Thyroid gland (tissue), 4 donors: ENCODE results near the gene RALGAPA1. TPM values are rescaled to one million over a fixed set of nuclear protein-coding genes. Genes with fewer than 3 reads are reported as not detected.
"Not testable (repeated sequence)": the region's sequence is repeated elsewhere in the genome, so short reads cannot be mapped to it uniquely, and the experiment has no call there.

Experiments
- DNase-seq, 2 donors: peaks; one replicate each; pipeline ENCODE4 v3.0.0-alpha.2; 2019
- H3K27ac ChIP-seq, 3 donors: fragments of 200-600 bp; sonication (generic); 1 replicate in 2 of 3; 2 replicates in 1 of 3; pipeline ENCODE4 v1.5.1; 2016 to 2019; ENCODE audit warnings: mild to moderate bottlenecking in 1 of 3, moderate library complexity in 1 of 3
- H3K27me3 ChIP-seq: fragments of 200-600 bp; sonication (generic); one replicate; pipeline ENCODE4 v1.5.1; 2019
- H3K36me3 ChIP-seq, 2 donors: fragments of 200-600 bp; sonication (generic); one replicate each; pipeline ENCODE4 v1.5.1; 2016 to 2019
- H3K4me1 ChIP-seq, 2 donors: fragments of 200-600 bp; sonication (generic); one replicate each; pipeline ENCODE4 v1.5.1; 2017 to 2019
- H3K4me3 ChIP-seq, 3 donors: fragments of 200-600 bp; sonication (generic); replicated peaks in 1 of 3; 1 replicate in 2 of 3; 2 replicates in 1 of 3; pipeline ENCODE4 v1.5.1; 2016; ENCODE audit warnings: mild to moderate bottlenecking in 1 of 3
- H3K9me3 ChIP-seq: fragments of 200-600 bp; sonication (generic); one replicate; pipeline ENCODE4 v1.5.1; 2017
- POLR2A ChIP-seq, 2 donors: fragments of 450-650 bp; IDR thresholded peaks; one replicate each; pipeline ENCODE4 v1.6.1; 2017; ENCODE audit warnings: antibody characterized with exemption in 2 of 2, mild to moderate bottlenecking in 2 of 2, moderate library complexity in 1 of 2
- WGBS, 2 donors: methylation state at CpG; one replicate each; pipeline ENCODE4 v1.1.5; 2017; 5-methylcytosine and 5-hydroxymethylcytosine counted together
- intact Hi-C: fragments of 100-400 bp; cut with DNase I; formaldehyde crosslinking; loops from one replicate; pipeline ENCODE4 v1.15.1; 2023
- total RNA-seq, 4 donors: library from RNA; depleted of rRNA; stranded (reverse); fragments of >200 nt; gene quantifications; one replicate each; pipeline ENCODE4 v1.2.3, GENCODE V29; 2016
- TF ChIP-seq, protein P1 (sequence below), 6 experiments: fragments of 200-600 bp in 3 of 6; fragments of 450-650 bp in 3 of 6; sonication (generic) in 3 of 6; IDR thresholded peaks; one replicate each; pipeline ENCODE4 v1.5.1; 2016 to 2019; ENCODE audit warnings: antibody characterized with exemption in 6 of 6, mild to moderate bottlenecking in 2 of 6, inconsistent platforms in 1 of 6, moderate library complexity in 1 of 6

The RALGAPA1 gene
- total RNA-seq, 4 donors from 2014 or later: 95.6 to 137 (median 111) TPM

DNA sequence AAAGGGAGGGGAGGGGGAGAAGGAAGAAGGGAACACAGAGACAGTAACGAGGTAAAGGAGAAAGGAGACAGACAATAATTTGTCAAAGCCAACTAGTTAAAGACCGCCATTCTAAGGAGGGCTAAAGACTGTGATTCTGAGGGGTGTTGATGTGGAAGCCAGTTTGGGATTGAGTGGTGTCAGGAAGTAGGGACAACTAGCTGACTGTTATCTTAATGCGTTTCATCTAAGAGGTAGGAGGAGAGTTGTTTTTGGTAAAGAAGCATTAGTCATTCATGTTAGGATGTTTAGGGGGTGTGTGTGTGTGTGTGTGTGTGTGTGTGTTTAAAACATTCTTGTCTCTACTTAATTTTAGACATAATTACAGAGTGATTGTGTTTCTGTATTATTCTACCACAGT, 180.1 kb downstream of the RALGAPA1 start:
- DNase-seq: no peak
- TF ChIP-seq, protein P1, sequence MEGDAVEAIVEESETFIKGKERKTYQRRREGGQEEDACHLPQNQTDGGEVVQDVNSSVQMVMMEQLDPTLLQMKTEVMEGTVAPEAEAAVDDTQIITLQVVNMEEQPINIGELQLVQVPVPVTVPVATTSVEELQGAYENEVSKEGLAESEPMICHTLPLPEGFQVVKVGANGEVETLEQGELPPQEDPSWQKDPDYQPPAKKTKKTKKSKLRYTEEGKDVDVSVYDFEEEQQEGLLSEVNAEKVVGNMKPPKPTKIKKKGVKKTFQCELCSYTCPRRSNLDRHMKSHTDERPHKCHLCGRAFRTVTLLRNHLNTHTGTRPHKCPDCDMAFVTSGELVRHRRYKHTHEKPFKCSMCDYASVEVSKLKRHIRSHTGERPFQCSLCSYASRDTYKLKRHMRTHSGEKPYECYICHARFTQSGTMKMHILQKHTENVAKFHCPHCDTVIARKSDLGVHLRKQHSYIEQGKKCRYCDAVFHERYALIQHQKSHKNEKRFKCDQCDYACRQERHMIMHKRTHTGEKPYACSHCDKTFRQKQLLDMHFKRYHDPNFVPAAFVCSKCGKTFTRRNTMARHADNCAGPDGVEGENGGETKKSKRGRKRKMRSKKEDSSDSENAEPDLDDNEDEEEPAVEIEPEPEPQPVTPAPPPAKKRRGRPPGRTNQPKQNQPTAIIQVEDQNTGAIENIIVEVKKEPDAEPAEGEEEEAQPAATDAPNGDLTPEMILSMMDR (IDR thresholded peaks at IDR 0.05): no peak
- no peak for TF ChIP-seq POLR2A (IDR thresholded peaks at IDR 0.05)
- Histone ChIP-seq H3K36me3 (peaks cover 0 to 5% of the 10 kb centered on the region in 2 donors), H3K9me3 (no peaks in the 10 kb centered on the region), H3K27me3 (no peaks in the 10 kb centered on the region), H3K4me1 (no peaks in the 10 kb centered on the region), H3K27ac (no peak overlapping the region), H3K4me3 (no peak overlapping the region)
- intact Hi-C loops: no loop called here
- WGBS, 2 donors: 88 to 89% methylated on average over 3 of the region's 3 CpGs

DNA sequence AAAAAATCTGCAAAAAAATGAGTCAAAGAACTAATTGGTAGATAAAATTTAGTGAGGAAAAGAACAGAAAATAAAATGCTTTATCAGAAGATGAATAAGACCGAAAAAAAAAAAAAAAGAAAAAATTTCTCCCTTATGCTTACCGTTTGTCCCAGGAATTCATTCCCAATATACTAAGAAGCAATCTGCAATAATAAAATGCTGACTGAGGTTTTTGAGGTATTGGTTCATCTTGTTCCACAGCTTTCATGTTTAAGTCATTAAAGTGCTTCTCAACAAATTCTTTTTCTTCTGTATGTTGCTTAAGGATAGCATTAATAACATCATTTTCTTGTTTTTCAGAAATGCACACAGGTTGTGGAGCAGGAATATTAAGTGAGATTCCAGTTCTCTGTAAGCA, 182.1 kb downstream of the RALGAPA1 start:
- H3K4me3 ChIP-seq, H3K36me3 ChIP-seq, H3K4me1 ChIP-seq, H3K27me3 ChIP-seq, intact Hi-C loops, DNase-seq, H3K27ac ChIP-seq, H3K9me3 ChIP-seq: not testable (repeated sequence)
- 81 to 84% methylated on average over 2 of the region's 2 CpGs for WGBS, 2 donors

DNA sequence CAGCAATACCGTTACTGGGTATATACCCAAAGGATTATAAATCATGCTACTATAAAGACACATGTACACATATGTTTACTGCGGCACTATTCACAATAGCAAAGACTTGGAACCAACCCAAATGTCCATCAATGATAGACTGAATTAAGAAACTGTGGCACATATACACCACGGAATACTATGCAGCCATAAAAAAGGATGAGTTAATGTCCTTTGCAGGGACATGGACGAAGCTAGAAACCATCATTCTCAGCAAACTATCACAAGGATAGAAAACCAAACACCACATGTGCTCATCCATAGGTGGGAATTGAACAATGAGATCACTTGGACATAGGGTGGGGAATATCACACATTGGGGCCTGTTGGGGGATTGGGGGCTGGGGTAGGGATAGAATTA, 187.1 kb downstream of the RALGAPA1 start:
- H3K9me3 ChIP-seq, DNase-seq, H3K27ac ChIP-seq, H3K36me3 ChIP-seq, intact Hi-C loops, H3K27me3 ChIP-seq, H3K4me3 ChIP-seq, H3K4me1 ChIP-seq: not testable (repeated sequence)
- 98% methylated on average over 4 of the region's 4 CpGs for WGBS, 2 donors

DNA sequence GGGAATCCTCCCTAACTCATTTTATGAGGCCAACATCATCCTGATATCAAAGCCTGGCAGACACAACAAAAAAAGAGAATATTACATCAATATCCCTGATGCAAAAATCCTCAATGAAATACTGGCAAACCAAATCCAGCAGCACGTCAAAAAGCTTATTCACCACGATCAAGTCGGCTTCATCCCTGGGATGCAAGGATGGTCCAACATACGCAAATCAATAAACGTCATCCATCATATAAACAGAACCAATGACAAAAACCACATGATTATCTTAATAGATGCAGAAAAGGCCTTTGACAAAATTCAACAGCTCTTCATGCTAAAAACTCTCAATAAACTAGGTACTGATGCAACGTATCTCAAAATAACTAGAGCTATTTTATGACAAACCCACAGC, 189.1 kb downstream of the RALGAPA1 start:
- DNase-seq, intact Hi-C loops, H3K27me3 ChIP-seq, H3K27ac ChIP-seq, H3K9me3 ChIP-seq, H3K4me3 ChIP-seq, H3K4me1 ChIP-seq, H3K36me3 ChIP-seq: not testable (repeated sequence)
- 95 to 100% methylated on average over 6 of the region's 6 CpGs for WGBS, 2 donors

DNA sequence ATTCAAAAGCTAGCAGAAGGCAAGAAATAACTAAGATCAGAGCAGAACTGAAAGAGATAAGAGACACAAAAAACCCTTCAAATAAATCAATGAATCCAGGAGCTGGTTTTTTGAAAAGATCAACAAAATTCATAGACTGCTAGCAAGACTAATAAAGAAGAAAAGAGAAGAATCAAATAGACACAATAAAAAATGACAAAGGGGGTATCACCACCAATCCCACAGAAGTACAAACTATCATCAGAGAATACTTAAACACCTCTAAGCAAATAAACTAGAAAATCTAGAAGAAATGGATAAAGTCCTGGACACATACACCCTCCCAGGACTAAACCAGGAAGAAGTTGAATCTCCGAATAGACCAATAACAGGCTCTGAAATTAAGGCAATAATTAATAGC, 189.6 kb downstream of the RALGAPA1 start:
- H3K4me3 ChIP-seq, intact Hi-C loops, H3K27me3 ChIP-seq, DNase-seq, H3K27ac ChIP-seq, H3K4me1 ChIP-seq, H3K36me3 ChIP-seq, H3K9me3 ChIP-seq: not testable (repeated sequence)
- 100% methylated on average over 1 of the region's 1 CpG for WGBS, 2 donors

DNA sequence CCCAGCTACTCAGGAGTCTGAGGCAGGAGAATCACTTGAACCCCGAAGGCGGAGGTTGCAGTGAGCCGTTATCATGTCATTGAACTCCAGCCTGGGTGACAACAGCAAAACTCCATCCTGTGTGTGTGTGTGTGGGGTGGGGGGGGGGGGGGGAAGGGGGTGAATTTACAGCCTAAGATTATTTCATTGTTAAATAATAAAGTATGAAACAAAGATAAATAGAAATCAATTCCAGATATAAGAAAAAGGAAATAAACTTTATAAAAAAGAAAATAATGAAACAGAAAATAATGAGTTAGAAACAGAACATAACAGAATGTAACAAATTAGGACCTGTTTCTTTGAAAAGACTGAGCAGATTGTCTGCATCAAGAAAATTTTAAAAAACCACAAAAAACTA, 191.6 kb downstream of the RALGAPA1 start:
- intact Hi-C loops: no loop called here
- Histone ChIP-seq H3K9me3 (no peaks in the 10 kb centered on the region), H3K4me3 (no peak overlapping the region), H3K27ac (no peak overlapping the region), H3K4me1 (no peaks in the 10 kb centered on the region), H3K36me3 (peaks cover 0 to 6% of the 10 kb centered on the region in 2 donors), H3K27me3 (no peaks in the 10 kb centered on the region)
- WGBS, 2 donors: 96 to 97% methylated on average over 3 of the region's 3 CpGs
- no peak for DNase-seq
- TF ChIP-seq POLR2A (IDR thresholded peaks at IDR 0.05): no peak
- TF ChIP-seq, protein P1 (IDR thresholded peaks at IDR 0.05): no peak

DNA sequence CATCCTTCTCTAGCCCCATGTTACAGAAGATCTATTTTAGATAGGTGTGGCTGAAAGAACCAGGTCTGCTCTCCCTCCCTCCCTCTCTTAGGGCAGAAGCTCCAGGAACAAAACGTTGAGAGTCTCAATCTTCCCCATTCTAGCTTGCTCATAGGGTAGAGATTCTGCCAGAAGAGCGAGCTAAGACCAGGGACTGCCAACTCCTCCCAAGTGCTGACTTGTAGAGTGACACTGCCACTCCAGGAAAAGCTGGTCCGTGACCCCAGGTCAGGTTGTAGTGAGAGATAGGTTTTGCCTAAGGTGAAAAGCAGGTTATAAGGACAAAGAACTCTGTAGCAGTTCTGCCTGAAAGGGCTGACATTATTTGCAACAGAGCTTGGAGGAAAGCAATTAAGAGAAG, 201.7 kb downstream of the RALGAPA1 start:
- Histone ChIP-seq H3K4me3 (no peak overlapping the region), H3K27me3 (no peaks in the 10 kb centered on the region), H3K9me3 (no peaks in the 10 kb centered on the region), H3K27ac (no peak overlapping the region), H3K36me3 (peaks cover 7 to 12% of the 10 kb centered on the region in 2 donors), H3K4me1 (no peaks in the 10 kb centered on the region)
- intact Hi-C loops: no loop called here
- DNase-seq: no peak
- WGBS, 2 donors: 49 to 56% methylated on average over 3 of the region's 3 CpGs
- TF ChIP-seq, protein P1 (IDR thresholded peaks at IDR 0.05): no peak
- no peak for TF ChIP-seq POLR2A (IDR thresholded peaks at IDR 0.05)
